PFSK-1 (cell line): ENCODE measurements around the gene RETSAT.

ENCODE experiments used
- POLR2AphosphoS5 ChIP-seq: IDR thresholded peaks from 2 replicates; pipeline ENCODE4 v1.6.1; 2012; ENCODE audit warnings: low read depth, mild to moderate bottlenecking, control low read depth, low read length, moderate library complexity
- REST ChIP-seq, 2 experiments: IDR thresholded peaks; 2 replicates each; pipeline versions ENCODE4 v1.6.1 to v1.8.0; 2011 to 2012; ENCODE audit warnings: low read depth in 2 of 2, low read length in 2 of 2, control low read depth in 1 of 2, inconsistent platforms in 1 of 2, mild to moderate bottlenecking in 1 of 2, moderate library complexity in 1 of 2; ENCODE audit not compliant: insufficient read depth in 1 of 2
- SIN3A ChIP-seq: IDR thresholded peaks from 2 replicates; pipeline ENCODE4 v1.6.1; 2012; ENCODE audit warnings: mild to moderate bottlenecking, low read length, moderate library complexity, borderline replicate concordance; ENCODE audit not compliant: insufficient read depth
- TAF1 ChIP-seq: IDR thresholded peaks from 2 replicates; pipeline ENCODE4 v1.6.1; 2012; ENCODE audit warnings: low read length, control low read depth, borderline replicate concordance; ENCODE audit not compliant: insufficient read depth

- no peak for TF ChIP-seq SIN3A
- TF ChIP-seq TAF1: no peak
- TF ChIP-seq POLR2AphosphoS5: no peak
- TF ChIP-seq REST (IDR thresholded peaks at IDR 0.05; ENCODE audit: insufficient read depth in 1 of 2, low read depth in 2 of 2, low read length in 2 of 2): no peak
These were observed 39.5 kb upstream of the RETSAT start for GRCh38 chr2:85393836-85394235.
